Measurements from ENCODE around the gene CH25H.
"Not testable (repeated sequence)": the region's sequence is repeated elsewhere in the genome, so short reads cannot be mapped to it uniquely, and the experiment has no call there.

Gene CH25H

DNA sequence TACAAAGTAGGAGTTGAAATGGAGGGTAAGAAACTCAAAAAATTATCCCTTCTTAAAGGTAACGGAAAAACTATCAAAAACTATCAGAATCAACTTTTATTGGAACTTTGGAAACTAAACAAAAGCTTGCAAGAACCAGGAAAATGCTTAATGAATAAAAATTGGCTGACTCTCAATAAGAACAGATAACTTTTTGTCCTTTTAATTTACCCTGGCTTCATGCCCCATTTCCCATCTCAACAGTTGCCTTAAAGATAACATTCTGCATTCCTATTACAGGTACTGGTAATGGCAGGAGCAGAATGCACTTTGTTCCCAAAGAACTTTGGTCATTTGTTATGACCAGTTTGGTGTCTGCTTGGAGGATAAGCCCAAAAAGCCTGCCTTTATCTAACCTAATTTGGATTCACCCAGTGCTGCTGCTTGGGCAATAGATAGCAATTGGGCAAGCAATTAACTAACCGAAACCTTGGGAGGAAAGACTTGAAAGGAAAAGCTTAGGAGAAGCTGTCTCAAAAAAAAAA lies 17.8 kb downstream of the CH25H start:
- no peak for DNase-seq

DNA sequence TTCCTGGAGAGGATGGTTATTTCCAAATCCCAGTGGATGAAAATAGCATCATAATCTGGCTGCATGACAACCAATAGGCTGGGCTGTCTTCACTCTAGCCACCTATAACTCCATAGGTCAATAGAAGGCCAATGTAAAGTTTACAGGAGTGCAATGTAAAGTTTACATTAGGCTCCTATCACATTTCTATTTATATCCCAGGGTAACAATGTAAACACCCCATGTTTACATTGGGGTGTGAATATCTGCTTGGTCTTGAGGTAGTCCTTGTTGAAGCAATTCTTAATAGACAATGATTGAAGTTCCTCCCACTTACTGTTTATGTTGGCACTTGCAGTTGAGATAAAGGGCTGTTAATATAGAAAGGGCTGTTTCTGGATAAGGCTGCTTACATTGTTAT lies 21.5 kb downstream of the CH25H start:
- no peak for DNase-seq

DNA sequence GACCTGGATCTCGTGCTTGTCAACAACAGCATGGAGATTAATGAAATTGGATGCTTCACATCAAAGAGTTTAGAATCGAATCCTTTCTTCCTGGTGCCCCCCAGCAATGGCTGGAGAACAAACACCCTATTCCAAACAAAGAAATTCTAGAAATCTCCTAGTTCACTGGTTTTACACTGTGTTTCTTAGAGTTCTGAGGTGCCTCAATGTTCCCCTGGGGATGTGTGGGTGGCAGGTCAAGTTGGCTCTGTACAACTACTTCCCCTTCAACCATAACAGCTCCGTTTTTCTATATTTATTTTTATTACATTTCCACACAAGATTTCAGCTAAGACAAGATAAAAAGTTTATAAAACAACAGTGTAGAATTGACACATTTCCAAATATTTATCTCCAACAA lies 22.5 kb downstream of the CH25H start:
- no peak for DNase-seq

DNA sequence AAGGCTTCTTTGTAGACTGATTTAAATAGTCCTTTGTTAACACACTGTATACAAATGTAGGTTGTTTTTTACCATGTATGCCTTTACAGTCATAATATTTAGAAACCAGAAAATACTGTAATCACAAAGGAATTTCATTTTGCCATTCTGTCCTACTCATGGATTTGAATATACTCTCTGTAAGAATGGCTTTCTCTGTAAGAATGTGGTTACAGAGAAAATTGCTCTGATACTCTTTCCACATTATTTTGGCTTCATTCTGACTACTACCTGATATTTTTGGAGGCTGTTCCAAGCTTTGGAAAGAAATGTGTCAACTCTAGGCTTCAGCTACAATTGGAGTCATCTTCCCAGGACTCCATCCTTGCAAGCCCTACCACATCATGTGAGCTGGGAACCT lies 23.5 kb downstream of the CH25H start:
- DNase-seq: no peak

DNA sequence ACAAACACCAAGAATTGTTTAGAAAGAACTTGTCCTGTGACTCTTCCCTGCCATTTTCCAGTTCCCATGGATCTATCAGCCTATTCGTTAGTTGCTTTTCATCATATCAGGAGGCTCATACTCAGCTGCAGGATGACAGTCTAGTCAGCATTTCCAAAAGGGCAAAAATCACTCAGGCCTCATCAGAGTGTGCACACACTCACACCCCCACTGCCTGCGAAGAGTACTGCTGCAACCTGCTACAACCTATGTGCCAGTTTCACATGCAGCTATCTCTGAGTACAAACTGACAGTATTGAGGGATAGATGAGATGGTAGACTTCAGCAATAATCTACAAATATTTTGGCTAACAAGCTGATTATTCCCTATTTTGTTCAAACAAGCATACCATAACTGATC lies 24.2 kb downstream of the CH25H start:
- no peak for DNase-seq

DNA sequence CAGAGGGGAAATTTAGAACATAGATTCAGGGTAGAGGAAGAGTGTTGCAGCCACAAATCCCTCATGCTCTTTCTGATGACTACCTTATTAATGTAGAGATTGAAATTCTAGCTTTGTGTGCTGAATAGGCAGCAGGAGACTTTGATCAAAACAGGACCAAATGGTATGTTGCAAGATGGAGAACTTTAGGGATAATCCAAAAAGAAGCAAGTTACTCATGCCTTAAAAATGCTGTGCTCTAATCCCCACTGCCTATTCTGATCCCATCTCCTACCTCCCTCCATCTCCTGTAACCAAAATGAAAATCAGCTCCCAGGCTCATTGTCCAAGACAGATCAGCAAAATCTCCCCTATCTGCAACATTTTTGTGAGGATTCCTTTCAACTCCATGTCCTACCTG lies 31.3 kb downstream of the CH25H start:
- no peak for DNase-seq

DNA sequence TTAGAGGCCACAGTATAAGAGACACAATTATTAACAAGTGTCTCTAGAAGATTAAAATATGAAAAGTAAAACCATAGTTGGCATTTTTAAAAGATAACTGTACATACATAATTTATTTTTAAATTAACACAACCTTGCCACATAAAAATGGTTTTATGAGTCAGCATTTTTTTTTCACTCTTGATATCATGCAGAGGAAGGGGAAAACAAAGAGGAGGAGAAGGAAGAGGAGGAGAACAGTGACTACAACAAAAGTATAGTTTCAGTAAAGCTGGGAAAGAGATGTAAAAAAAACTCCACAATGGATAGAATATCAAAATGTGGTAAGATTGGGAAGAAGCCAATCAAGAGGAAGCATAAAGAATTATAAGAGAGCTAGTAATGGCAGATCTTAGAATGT lies 34.0 kb downstream of the CH25H start:
- DNase-seq: no peak

DNA sequence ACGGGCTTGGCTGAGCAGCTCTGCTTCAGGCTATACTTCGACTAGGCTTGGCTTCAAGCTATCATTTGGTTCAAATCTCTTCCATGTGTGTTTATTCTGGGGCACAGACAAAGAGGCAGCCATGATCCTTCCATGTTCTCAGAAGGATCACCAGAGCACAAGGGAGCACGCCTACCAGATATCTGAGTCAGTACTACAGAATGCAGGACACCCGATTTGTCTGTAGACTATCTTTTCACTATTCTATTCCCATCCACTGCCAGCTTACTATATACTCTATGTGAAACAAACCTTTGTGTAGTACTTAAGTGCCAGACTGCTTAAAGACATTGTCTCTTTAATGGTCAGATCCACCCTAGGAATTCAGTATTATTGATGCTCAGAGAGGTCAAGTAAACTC lies 35.1 kb downstream of the CH25H start:
- DNase-seq: no peak

DNA sequence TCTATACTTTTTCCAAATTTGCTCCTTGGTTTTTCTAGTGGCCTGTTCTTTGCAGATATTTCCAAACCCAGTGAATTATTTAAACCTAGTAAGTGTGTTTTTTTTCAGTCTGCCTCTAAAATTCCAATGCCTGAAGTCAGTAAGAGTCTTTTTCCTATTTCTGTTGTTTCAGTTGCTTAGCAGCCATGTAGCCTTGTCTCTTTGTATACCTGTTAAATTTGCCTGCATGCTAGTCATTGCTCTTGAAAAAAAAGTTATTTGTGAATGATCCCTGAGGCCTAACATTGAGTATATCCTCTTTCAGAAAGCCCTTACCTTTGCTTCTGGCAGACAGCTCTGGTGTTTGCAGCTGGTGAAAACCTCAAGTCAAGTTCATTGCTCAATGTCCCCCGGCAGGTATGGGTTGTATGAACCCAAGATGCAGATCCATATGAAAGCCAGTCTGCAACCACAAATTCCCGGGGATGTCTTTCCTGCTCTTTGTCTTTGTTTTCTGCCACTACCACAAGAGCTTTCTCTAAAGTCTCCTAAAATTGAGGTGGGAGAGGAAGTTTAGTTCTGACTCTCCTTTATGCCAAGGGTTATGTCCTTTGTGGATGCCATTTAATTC lies 35.7 kb downstream of the CH25H start:
- no peak for DNase-seq

DNA sequence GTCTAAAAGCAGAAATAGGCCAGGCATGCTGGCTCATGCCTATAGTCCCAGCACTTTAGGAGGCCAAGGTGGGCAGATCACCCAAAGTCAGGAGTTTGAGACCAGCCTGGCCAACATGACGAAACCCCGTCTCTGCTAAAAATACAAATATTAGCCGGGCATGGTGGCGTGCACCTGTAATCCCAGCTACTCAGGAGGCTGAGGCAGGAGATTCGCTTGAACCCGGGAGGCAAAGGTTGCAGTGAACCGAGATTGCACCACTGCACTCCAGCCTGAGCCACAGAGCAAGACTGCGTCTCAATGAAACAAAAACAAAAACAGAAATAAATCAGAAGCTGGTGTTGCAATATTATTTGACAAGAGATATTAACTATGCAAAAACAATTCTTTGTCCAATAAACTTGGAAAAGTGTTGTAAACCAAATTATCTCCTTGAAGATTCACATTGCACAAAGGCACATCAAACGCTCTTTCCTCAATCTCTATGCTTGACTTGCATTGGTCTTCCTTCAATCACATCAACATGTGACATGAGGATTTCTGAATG lies 38.7 kb downstream of the CH25H start:
- DNase-seq: not testable (repeated sequence)

DNA sequence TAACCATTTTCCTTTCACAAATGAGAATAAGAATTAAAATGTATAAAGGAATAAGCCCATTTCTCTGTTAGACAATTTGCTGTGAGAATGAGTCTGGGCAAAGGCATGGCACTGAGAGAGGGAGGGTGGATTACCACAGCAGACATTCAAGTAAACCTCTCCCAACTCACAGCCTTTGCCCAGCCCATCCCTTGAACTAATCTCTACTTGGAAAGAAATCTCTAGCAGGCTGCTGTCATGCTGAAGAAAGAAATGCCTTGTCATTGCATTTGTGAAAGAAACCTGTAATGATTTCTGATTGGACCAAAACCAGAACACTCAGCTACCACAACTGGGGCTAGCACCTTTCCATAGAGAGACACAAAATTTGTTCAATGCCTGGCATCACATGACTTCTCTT lies 39.2 kb downstream of the CH25H start:
- no peak for DNase-seq

DNA sequence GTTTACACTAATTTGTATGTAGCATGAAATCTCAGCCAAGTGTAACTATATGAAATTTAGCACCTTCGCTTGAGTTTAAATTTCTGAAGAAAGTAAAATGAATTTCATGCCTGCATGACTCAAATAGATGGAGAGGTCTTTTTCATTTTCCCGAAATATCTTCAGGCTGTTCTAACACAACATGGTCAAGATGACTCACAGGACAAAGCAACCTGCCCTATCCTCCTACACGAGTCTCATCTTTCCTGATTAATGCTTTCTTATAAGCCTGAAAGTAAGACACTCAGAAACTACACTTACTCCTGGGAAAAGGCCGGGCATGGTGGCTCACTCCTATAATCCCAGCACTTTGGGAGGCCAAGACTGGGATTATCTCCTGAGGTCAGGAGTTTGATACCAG lies 41.2 kb downstream of the CH25H start:
- no peak for DNase-seq

DNA sequence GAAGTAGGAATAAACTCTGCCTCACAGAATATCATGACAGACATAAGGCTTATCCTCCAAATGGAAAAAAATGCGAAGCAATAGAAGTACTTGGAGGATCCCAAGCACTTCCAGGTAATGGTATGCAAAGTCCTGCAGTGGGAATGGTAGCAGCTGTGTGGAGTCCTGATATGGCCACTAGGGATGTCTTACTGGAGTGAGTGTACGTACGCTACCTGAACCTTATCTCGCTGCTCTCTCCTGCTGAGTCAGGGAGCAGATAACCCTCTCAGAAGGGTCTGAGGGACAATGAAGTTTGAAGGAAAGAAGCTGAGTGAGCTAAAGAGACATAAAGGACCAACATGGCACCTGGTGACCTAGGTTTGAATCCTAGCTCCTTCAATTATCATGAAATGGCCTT lies 42.2 kb downstream of the CH25H start:
- no peak for DNase-seq

DNA sequence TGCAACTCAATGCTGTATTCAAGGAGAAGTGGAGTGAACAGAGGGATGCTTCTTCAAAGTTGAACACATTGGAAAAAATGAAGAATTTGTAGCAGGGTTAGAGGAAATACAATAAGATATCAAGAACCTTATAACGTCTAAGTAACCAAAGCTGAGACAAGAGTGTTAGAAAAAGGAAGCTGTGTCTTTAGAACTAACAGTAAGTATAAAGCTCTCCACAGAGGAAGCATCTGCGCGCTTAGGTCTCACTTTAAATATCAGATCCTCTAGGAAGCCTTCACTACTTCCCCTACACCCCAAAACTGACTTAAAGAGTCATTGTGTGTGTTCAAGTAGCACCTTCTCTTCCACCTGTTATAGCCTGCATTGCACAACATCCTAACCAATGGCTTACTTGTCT lies 43.0 kb downstream of the CH25H start:
- DNase-seq: no peak

DNA sequence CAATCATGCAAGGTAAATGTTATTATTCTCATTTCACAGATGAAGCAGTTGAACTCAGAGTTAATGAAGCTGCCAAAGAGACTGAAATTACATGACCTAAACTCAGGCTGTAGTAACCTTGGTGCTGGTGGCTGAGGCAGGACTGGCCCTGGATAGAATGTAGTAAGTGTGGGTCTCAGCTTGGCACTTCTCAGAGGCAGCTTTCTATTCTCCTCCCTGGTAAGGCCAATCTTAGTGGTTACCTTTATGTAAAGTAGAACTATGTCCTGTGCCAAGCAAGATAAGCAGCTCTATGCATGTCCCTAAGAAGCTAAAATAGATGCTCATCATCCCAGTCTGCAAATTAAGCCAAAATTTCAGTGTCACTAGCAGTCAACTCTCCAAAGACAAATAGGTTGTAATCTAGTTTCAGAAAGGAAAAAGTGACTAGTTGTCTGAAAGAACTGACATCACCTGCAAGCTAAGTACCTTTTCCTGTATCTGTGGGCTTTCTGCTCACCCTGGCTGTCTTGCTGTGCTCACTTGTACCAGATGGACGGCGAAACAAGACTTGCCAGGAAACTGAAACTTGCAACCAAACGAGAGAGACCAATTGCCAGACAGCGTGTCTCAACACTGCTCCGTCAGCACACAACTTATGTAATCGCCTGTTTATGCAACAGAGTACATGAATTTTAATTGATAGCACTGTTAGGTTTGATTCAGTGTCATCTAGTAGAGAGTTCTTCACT lies 43.7 kb downstream of the CH25H start:
- peak; percentile 64 for DNase-seq

DNA sequence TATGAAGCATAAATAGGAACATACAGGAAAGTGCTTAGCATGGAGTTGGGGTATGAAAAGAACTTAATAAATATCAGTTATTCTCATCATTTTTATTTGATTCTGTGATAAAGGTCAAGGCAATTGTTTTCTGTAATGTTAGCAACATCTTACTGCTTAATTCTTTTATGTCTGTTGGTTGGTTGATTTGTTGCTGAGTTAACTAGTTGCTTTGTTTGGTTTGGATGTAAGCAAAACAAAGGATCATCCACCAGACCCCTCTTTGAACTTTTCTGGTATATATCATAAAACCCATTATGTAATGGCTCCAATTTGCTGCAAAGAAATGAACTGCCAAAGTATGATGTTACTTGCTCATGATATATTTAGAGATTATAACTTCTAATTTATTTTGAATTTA lies 44.5 kb downstream of the CH25H start:
- DNase-seq: no peak

DNA sequence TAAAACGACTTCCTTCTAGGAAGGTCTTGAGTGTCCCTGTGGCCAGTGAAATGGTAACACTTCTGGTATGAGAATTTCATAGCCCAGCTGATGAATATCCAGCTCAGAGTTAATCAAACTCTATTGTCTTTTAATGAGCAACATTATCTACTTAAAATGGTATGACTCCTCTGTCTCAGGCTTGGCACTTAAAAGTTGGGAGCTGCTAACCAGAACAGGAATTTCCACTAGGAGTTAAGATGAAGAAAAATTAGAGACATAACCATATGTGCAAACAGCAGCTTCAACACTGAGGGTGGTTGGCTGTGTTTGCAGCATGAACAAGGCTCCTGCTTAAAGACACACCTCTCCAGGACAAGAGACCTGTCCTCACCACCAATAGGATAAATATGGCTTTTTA lies 46.8 kb downstream of the CH25H start:
- no peak for DNase-seq

DNA sequence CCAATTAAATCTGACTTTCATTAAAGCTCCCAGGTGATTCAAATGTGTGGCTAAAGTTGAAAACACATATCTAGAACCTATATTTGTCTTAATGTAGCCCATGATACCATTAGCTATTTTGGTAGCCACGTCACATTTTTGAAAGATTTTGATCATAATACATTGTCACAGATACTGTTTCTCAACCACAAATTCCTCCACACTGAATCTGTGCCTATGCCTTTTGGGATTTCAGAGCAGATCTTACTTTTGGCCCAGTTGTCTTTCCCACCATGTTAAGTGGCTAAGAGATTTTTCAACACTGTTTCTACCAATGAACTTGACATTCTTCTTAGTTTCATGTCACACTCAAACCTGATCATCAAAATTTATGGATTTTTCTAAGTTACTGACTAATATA lies 47.4 kb downstream of the CH25H start:
- DNase-seq: no peak

DNA sequence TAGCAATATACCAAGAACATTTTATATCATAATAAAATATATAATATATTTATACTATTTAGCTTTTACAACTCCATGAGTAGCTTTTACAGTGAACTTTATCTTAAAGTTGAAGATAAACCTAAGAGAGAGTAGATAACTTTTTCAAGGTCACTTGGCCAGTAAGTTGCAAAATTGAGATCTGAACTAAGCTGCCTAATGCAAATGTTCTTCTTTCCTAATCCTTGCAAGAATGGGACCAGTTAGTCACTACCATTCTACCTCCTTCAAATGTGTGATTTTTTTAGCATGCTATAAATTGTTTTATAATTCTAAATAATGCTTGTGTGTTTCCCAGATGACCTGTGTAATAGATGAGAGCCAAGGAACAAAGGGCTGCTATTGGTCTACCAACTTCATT lies 47.8 kb downstream of the CH25H start:
- no peak for DNase-seq

DNA sequence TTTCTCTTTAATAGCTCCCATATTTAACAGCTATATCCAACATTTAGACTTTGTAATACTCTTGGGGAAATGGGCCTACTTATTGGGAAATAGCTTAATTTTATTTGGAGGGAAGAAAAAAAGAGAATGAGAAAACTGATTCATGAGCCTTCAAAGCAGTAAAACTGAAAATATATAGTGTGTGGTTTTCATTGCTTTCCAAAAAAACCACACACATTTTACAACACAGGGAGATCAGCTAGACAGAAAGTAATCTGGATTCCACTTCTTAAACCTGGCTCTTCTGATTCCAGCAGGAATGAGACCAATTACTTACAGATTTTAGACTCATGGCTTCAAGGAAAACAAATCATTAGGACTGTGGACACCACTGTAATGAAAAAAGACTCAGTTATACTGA lies 48.7 kb downstream of the CH25H start:
- no peak for DNase-seq

DNA sequence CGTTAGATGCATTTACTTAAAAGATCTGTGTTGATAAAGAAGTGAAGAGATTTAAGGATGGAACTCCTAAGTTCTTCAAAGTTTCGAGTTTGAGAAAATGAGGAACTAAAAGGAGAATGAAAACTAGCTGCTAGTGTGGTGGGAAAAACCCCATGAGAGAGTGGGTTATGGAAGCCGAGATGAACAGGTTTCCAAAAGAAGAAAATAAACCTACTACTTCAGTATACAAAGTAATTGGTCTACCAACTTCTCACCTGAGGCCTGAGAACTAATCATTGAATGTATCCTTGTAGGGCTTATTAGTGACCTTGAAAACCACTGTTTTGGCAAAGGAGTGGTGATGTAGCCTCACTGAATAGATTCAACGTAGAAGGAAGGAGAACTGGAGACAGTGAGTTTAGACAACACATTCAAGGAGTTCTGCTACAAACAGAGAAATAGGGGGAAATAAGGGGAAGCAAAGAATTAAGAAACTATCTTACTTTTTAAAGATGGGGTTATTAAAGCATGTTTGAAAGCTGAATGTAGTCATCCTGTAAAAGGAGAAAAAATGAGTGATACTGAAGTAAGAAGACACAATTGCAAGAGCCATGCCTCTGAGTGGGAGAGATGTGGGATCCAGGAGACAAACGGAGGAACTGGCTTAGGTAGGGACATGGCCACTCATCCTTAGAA lies 50.8 kb downstream of the CH25H start:
- no peak for DNase-seq
